ENCODE measurements around the gene OPCML.

Gene OPCML

GRCh38 chr11:133215596-133216230 lies 316.6 kb downstream of the OPCML start:
- no peaks in the 10 kb centered on the region for H3K36me3 Mint-ChIP-seq (ENCODE audit: low read depth)
- H3K27ac Mint-ChIP-seq: no peak overlapping the region
- H3K4me3 Mint-ChIP-seq: no peak overlapping the region
- intact Hi-C loops (cut with micrococcal nuclease): no loop called here
- peaks cover 9% of the 10 kb centered on the region for H3K4me1 Mint-ChIP-seq (ENCODE audit: low read depth)
- no peaks in the 10 kb centered on the region for H3K9me3 Mint-ChIP-seq
- peaks cover 12% of the 10 kb centered on the region for H3K27me3 Mint-ChIP-seq

- no peaks in the 10 kb centered on the region for H3K36me3 Mint-ChIP-seq (ENCODE audit: low read depth)
- no peaks in the 10 kb centered on the region for H3K9me3 Mint-ChIP-seq
- H3K27me3 Mint-ChIP-seq: peaks cover 12% of the 10 kb centered on the region
- no peak overlapping the region for H3K27ac Mint-ChIP-seq
- intact Hi-C loops (cut with micrococcal nuclease): no loop called here
- H3K4me1 Mint-ChIP-seq (ENCODE audit: low read depth): no peaks in the 10 kb centered on the region
- no peak overlapping the region for H3K4me3 Mint-ChIP-seq
These were observed 317.7 kb downstream of the OPCML start for GRCh38 chr11:133214646-133215045.

- H3K27ac Mint-ChIP-seq: no peak overlapping the region
- H3K36me3 Mint-ChIP-seq (ENCODE audit: low read depth): no peaks in the 10 kb centered on the region
- peaks cover 10% of the 10 kb centered on the region for H3K27me3 Mint-ChIP-seq
- intact Hi-C loops (cut with micrococcal nuclease): no loop called here
- H3K4me1 Mint-ChIP-seq (ENCODE audit: low read depth): no peaks in the 10 kb centered on the region
- no peak overlapping the region for H3K4me3 Mint-ChIP-seq
- H3K9me3 Mint-ChIP-seq: no peaks in the 10 kb centered on the region
These were observed 320.1 kb downstream of the OPCML start for GRCh38 chr11:133212201-133212600.

- intact Hi-C loops (cut with micrococcal nuclease): no loop called here
- Mint-ChIP-seq H3K27ac (no peak overlapping the region), H3K4me3 (no peak overlapping the region)
These were observed 324.3 kb downstream of the OPCML start for GRCh38 chr11:133207995-133208394.

GRCh38 chr11:133206313-133207005 lies 325.8 kb downstream of the OPCML start:
- H3K4me1 Mint-ChIP-seq (ENCODE audit: low read depth): no peaks in the 10 kb centered on the region
- no peak overlapping the region for H3K4me3 Mint-ChIP-seq
- H3K9me3 Mint-ChIP-seq: no peaks in the 10 kb centered on the region
- no peak overlapping the region for H3K27ac Mint-ChIP-seq
- H3K27me3 Mint-ChIP-seq: peaks cover 1% of the 10 kb centered on the region
- intact Hi-C loops (cut with micrococcal nuclease): no loop called here
- H3K36me3 Mint-ChIP-seq (ENCODE audit: low read depth): no peaks in the 10 kb centered on the region

More at GRCh38 chr11:133207995-133208394, 324.3 kb downstream of the OPCML start:
- no peaks in the 10 kb centered on the region for H3K9me3 Mint-ChIP-seq
- peaks cover 5% of the 10 kb centered on the region for H3K27me3 Mint-ChIP-seq
- no peaks in the 10 kb centered on the region for H3K4me1 Mint-ChIP-seq (ENCODE audit: low read depth)
- no peaks in the 10 kb centered on the region for H3K36me3 Mint-ChIP-seq (ENCODE audit: low read depth)

GRCh38 chr11:133204158-133204557 lies 328.1 kb downstream of the OPCML start:
- Mint-ChIP-seq H3K4me1 (ENCODE audit: low read depth) (no peaks in the 10 kb centered on the region), H3K27me3 (no peaks in the 10 kb centered on the region), H3K36me3 (ENCODE audit: low read depth) (no peaks in the 10 kb centered on the region), H3K9me3 (no peaks in the 10 kb centered on the region), H3K27ac (no peak overlapping the region), H3K4me3 (no peak overlapping the region)
- intact Hi-C loops (cut with micrococcal nuclease): no loop called here

GRCh38 chr11:133202816-133203215 lies 329.5 kb downstream of the OPCML start:
- intact Hi-C loops (cut with micrococcal nuclease): no loop called here
- no peaks in the 10 kb centered on the region for H3K27me3 Mint-ChIP-seq
- H3K9me3 Mint-ChIP-seq: no peaks in the 10 kb centered on the region
- no peaks in the 10 kb centered on the region for H3K36me3 Mint-ChIP-seq (ENCODE audit: low read depth)
- no peak overlapping the region for H3K27ac Mint-ChIP-seq
- no peak overlapping the region for H3K4me3 Mint-ChIP-seq
- H3K4me1 Mint-ChIP-seq (ENCODE audit: low read depth): no peaks in the 10 kb centered on the region

GRCh38 chr11:133198438-133198837 lies 333.9 kb downstream of the OPCML start:
- Mint-ChIP-seq H3K4me3 (no peak overlapping the region), H3K27me3 (no peaks in the 10 kb centered on the region), H3K4me1 (ENCODE audit: low read depth) (no peaks in the 10 kb centered on the region), H3K36me3 (ENCODE audit: low read depth) (no peaks in the 10 kb centered on the region), H3K9me3 (no peaks in the 10 kb centered on the region), H3K27ac (no peak overlapping the region)
- intact Hi-C loops (cut with micrococcal nuclease): no loop called here

- no peaks in the 10 kb centered on the region for H3K36me3 Mint-ChIP-seq (ENCODE audit: low read depth)
- H3K9me3 Mint-ChIP-seq: no peaks in the 10 kb centered on the region
- no peaks in the 10 kb centered on the region for H3K27me3 Mint-ChIP-seq
- no peak overlapping the region for H3K27ac Mint-ChIP-seq
- no peak overlapping the region for H3K4me3 Mint-ChIP-seq
- H3K4me1 Mint-ChIP-seq (ENCODE audit: low read depth): peaks cover 4% of the 10 kb centered on the region
- intact Hi-C loops (cut with micrococcal nuclease): no loop called here
These were observed 334.9 kb downstream of the OPCML start for GRCh38 chr11:133197425-133197824.

GRCh38 chr11:133191931-133192330 lies 340.4 kb downstream of the OPCML start:
- no peaks in the 10 kb centered on the region for H3K9me3 Mint-ChIP-seq
- no peaks in the 10 kb centered on the region for H3K27me3 Mint-ChIP-seq
- no peak overlapping the region for H3K4me3 Mint-ChIP-seq
- no peak overlapping the region for H3K27ac Mint-ChIP-seq
- intact Hi-C loops (cut with micrococcal nuclease): no loop called here
- H3K36me3 Mint-ChIP-seq (ENCODE audit: low read depth): no peaks in the 10 kb centered on the region
- peaks cover 7% of the 10 kb centered on the region for H3K4me1 Mint-ChIP-seq (ENCODE audit: low read depth)

- Mint-ChIP-seq H3K4me3 (no peak overlapping the region), H3K27me3 (peaks cover 2% of the 10 kb centered on the region), H3K9me3 (no peaks in the 10 kb centered on the region), H3K4me1 (ENCODE audit: low read depth) (peaks cover 11% of the 10 kb centered on the region), H3K36me3 (ENCODE audit: low read depth) (no peaks in the 10 kb centered on the region), H3K27ac (no peak overlapping the region)
- intact Hi-C loops (cut with micrococcal nuclease): no loop called here
These were observed 350.6 kb downstream of the OPCML start for GRCh38 chr11:133181667-133182066.

- intact Hi-C loops (cut with micrococcal nuclease): no loop called here
- no peaks in the 10 kb centered on the region for H3K9me3 Mint-ChIP-seq
- H3K27ac Mint-ChIP-seq: no peak overlapping the region
- H3K4me3 Mint-ChIP-seq: no peak overlapping the region
- H3K36me3 Mint-ChIP-seq (ENCODE audit: low read depth): no peaks in the 10 kb centered on the region
- peaks cover 2% of the 10 kb centered on the region for H3K27me3 Mint-ChIP-seq
- peaks cover 11% of the 10 kb centered on the region for H3K4me1 Mint-ChIP-seq (ENCODE audit: low read depth)
These were observed 351.2 kb downstream of the OPCML start for GRCh38 chr11:133181066-133181465.

GRCh38 chr11:133180201-133180600 lies 352.1 kb downstream of the OPCML start:
- Mint-ChIP-seq H3K9me3 (no peaks in the 10 kb centered on the region), H3K27me3 (peaks cover 2% of the 10 kb centered on the region), H3K27ac (no peak overlapping the region), H3K36me3 (ENCODE audit: low read depth) (no peaks in the 10 kb centered on the region), H3K4me3 (no peak overlapping the region), H3K4me1 (ENCODE audit: low read depth) (peaks cover 11% of the 10 kb centered on the region)
- intact Hi-C loops (cut with micrococcal nuclease): no loop called here

GRCh38 chr11:133176748-133177147 lies 355.6 kb downstream of the OPCML start:
- H3K9me3 Mint-ChIP-seq: no peaks in the 10 kb centered on the region
- H3K36me3 Mint-ChIP-seq (ENCODE audit: low read depth): no peaks in the 10 kb centered on the region
- peaks cover 11% of the 10 kb centered on the region for H3K4me1 Mint-ChIP-seq (ENCODE audit: low read depth)
- no peak overlapping the region for H3K4me3 Mint-ChIP-seq
- peaks cover 1% of the 10 kb centered on the region for H3K27me3 Mint-ChIP-seq
- no peak overlapping the region for H3K27ac Mint-ChIP-seq
- intact Hi-C loops (cut with micrococcal nuclease): no loop called here

- no peaks in the 10 kb centered on the region for H3K9me3 Mint-ChIP-seq
- intact Hi-C loops (cut with micrococcal nuclease): no loop called here
- no peak overlapping the region for H3K4me3 Mint-ChIP-seq
- H3K4me1 Mint-ChIP-seq (ENCODE audit: low read depth): peaks cover 7% of the 10 kb centered on the region
- H3K27me3 Mint-ChIP-seq: peaks cover 1% of the 10 kb centered on the region
- no peak overlapping the region for H3K27ac Mint-ChIP-seq
- no peaks in the 10 kb centered on the region for H3K36me3 Mint-ChIP-seq (ENCODE audit: low read depth)
These were observed 357.2 kb downstream of the OPCML start for GRCh38 chr11:133175103-133175502.

All from dendritic cell treated with granulocyte-macrophage colony-stimulating factor and Interleukin-4, amounts not matched to agents 40 ng/mL and 50 ng/mL, for 4 days (primary cell).